ENCODE measurements around the gene CRIP2.

Gene CRIP2

DNA sequence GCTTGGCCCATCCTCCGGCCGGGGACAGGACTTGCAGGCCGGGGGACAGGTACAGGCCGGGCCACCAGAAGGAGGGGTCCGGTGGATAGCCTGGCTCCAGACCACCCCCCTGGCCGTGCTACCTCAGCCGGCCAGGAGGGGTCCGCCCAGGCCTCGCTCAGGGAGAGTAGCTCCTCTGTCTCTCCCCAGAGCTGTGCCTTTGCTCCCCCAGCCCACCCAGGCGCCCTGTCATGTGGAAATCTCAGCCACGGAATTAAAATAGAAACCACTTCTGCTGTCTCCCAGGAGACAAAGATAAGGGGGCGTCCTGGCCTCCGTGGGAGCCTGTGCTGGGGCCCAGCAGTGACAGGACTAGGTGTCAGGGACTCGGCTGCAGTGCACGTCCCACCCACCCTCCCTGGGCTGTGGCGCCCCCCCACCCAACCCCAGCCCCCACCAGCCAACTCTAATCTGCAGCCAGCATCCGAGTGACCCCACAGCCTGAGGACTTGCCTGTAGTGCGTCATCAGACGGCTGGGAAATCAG, 3.3 kb upstream of the CRIP2 start:
- H2AFZ ChIP-seq (ENCODE audit: low read length): no peak overlapping the region
- no peak overlapping the region for H3K27ac ChIP-seq (ENCODE audit: low read depth, low read length, poor library complexity, severe bottlenecking)
- no peaks in the 10 kb centered on the region for H3K9me2 ChIP-seq (ENCODE audit: low read depth, low read length)
- peaks cover 13% of the 10 kb centered on the region; the same call in 1 of the 2 replicates for H3K27me3 ChIP-seq (ENCODE audit: insufficient read depth, low read length)
- H3K79me2 ChIP-seq (ENCODE audit: insufficient read depth, low read length): no peaks in the 10 kb centered on the region
- no peak overlapping the region for H3K9ac ChIP-seq (ENCODE audit: low read length)
- TF ChIP-seq, protein P1, sequence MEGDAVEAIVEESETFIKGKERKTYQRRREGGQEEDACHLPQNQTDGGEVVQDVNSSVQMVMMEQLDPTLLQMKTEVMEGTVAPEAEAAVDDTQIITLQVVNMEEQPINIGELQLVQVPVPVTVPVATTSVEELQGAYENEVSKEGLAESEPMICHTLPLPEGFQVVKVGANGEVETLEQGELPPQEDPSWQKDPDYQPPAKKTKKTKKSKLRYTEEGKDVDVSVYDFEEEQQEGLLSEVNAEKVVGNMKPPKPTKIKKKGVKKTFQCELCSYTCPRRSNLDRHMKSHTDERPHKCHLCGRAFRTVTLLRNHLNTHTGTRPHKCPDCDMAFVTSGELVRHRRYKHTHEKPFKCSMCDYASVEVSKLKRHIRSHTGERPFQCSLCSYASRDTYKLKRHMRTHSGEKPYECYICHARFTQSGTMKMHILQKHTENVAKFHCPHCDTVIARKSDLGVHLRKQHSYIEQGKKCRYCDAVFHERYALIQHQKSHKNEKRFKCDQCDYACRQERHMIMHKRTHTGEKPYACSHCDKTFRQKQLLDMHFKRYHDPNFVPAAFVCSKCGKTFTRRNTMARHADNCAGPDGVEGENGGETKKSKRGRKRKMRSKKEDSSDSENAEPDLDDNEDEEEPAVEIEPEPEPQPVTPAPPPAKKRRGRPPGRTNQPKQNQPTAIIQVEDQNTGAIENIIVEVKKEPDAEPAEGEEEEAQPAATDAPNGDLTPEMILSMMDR (IDR thresholded peaks at IDR 0.05; ENCODE audit: low read length): peak; percentile 15; the same call in 1 of the 2 replicates
- no peak for TF ChIP-seq EZH2 (IDR thresholded peaks at IDR 0.05; ENCODE audit: borderline replicate concordance, low read length)
- no peaks in the 10 kb centered on the region for H3F3A ChIP-seq (ENCODE audit: insufficient read depth, low read length)
- peaks cover 42% of the 10 kb centered on the region for H3K36me3 ChIP-seq (ENCODE audit: insufficient read depth, low read length)
- H3K9me3 ChIP-seq (ENCODE audit: low read length): no peaks in the 10 kb centered on the region
- H4K20me1 ChIP-seq (ENCODE audit: insufficient read depth, low read length): no peaks in the 10 kb centered on the region
- no peak overlapping the region for H3K4me3 ChIP-seq (ENCODE audit: low read depth, low read length, poor library complexity, severe bottlenecking)
- H3K4me1 ChIP-seq (ENCODE audit: insufficient read depth, low read length, severe bottlenecking): peaks cover 7% of the 10 kb centered on the region
- no peak overlapping the region for H3K4me2 ChIP-seq (ENCODE audit: low read length)

DNA sequence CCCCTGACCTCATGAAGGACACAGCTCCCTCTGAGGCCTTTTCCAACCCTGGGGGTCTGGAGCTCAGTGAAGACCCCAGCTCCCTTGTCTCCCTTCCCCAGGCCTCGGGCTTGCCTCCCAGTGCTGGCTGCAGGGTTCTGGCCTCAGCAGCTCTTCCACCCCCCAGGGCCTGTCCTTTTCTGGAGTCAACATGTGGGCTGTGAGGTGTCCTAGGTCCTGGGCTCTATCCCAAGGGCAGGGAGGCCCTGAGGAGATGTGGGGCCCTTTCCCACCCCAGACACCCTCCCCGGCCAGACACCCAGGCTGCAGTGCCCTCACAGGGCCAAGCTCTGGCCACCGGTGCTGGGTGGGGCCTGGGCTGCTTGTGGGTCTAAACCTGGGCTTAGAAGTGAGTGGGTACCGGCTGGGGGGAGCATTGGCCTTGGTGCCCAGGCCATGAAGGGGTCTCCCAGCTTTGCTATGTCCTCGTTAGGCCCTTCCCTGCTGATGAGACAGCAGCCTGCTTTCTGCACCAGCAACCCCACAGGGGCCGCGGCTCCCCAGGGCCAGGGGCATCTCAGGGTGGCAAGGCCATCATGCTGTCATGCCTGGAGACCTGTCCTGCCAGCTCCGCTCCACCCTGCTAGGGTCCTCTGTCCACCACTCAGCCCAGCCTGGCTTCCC, 2.7 kb upstream of the CRIP2 start:
- H4K20me1 ChIP-seq (ENCODE audit: insufficient read depth, low read length): no peaks in the 10 kb centered on the region
- H3F3A ChIP-seq (ENCODE audit: insufficient read depth, low read length): no peaks in the 10 kb centered on the region
- no peaks in the 10 kb centered on the region for H3K79me2 ChIP-seq (ENCODE audit: insufficient read depth, low read length)
- no peak overlapping the region for H3K4me2 ChIP-seq (ENCODE audit: low read length)
- no peak overlapping the region for H3K27ac ChIP-seq (ENCODE audit: low read depth, low read length, poor library complexity, severe bottlenecking)
- H3K36me3 ChIP-seq (ENCODE audit: insufficient read depth, low read length): peaks cover 37% of the 10 kb centered on the region
- H3K9ac ChIP-seq (ENCODE audit: low read length): no peak overlapping the region
- no peak overlapping the region for H2AFZ ChIP-seq (ENCODE audit: low read length)
- H3K9me3 ChIP-seq (ENCODE audit: low read length): no peaks in the 10 kb centered on the region
- peaks cover 18% of the 10 kb centered on the region; the same call in 1 of the 2 replicates for H3K27me3 ChIP-seq (ENCODE audit: insufficient read depth, low read length)
- no peaks in the 10 kb centered on the region for H3K9me2 ChIP-seq (ENCODE audit: low read depth, low read length)
- H3K4me3 ChIP-seq (ENCODE audit: low read depth, low read length, poor library complexity, severe bottlenecking): no peak overlapping the region
- TF ChIP-seq EZH2 (IDR thresholded peaks at IDR 0.05; ENCODE audit: borderline replicate concordance, low read length): no peak
- TF ChIP-seq, protein P1 (IDR thresholded peaks at IDR 0.05; ENCODE audit: low read length): no peak
- H3K4me1 ChIP-seq (ENCODE audit: insufficient read depth, low read length, severe bottlenecking): peaks cover 7% of the 10 kb centered on the region

DNA sequence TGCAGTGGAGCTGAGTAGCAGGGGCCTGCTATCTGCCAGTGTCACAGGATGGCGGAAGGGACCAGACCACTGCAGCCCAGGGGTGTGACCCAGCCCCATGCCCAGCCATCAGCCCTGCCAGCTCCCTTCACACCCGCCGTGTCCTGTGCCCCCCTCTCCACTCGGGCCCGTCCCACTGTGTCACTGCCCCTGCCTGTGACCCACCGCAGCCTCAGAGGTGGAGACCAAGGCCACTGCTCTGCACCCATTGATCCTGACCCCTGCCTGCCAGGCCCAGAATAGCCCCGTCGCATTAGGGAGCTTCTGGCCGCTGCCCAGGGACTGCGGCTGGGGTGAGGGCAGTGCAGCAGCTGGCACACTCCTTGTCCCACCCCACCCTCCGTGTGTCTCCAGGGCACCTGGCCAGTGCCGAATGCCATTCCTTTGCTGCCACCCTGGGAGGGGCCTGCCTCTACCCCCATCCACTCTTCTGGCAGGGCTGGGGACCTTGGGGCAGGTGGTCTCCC, 2.1 kb upstream of the CRIP2 start:
- TF ChIP-seq, protein P1 (IDR thresholded peaks at IDR 0.05; ENCODE audit: low read length): no peak
- no peak for TF ChIP-seq EZH2 (IDR thresholded peaks at IDR 0.05; ENCODE audit: borderline replicate concordance, low read length)
- no peak overlapping the region for H3K9ac ChIP-seq (ENCODE audit: low read length)
- peaks cover 7% of the 10 kb centered on the region for H3K4me1 ChIP-seq (ENCODE audit: insufficient read depth, low read length, severe bottlenecking)
- H2AFZ ChIP-seq (ENCODE audit: low read length): no peak overlapping the region
- no peak overlapping the region for H3K4me3 ChIP-seq (ENCODE audit: low read depth, low read length, poor library complexity, severe bottlenecking)
- peaks cover 31% of the 10 kb centered on the region for H3K36me3 ChIP-seq (ENCODE audit: insufficient read depth, low read length)
- H3K4me2 ChIP-seq (ENCODE audit: low read length): no peak overlapping the region
- H3K27ac ChIP-seq (ENCODE audit: low read depth, low read length, poor library complexity, severe bottlenecking): no peak overlapping the region
- no peaks in the 10 kb centered on the region for H3F3A ChIP-seq (ENCODE audit: insufficient read depth, low read length)
- H3K9me2 ChIP-seq (ENCODE audit: low read depth, low read length): no peaks in the 10 kb centered on the region
- H3K27me3 ChIP-seq (ENCODE audit: insufficient read depth, low read length): peaks cover 24% of the 10 kb centered on the region; the same call in 1 of the 2 replicates
- no peaks in the 10 kb centered on the region for H3K79me2 ChIP-seq (ENCODE audit: insufficient read depth, low read length)
- no peaks in the 10 kb centered on the region for H4K20me1 ChIP-seq (ENCODE audit: insufficient read depth, low read length)
- no peaks in the 10 kb centered on the region for H3K9me3 ChIP-seq (ENCODE audit: low read length)
